Measurements from ENCODE around the gene LRRC41.

DNA sequence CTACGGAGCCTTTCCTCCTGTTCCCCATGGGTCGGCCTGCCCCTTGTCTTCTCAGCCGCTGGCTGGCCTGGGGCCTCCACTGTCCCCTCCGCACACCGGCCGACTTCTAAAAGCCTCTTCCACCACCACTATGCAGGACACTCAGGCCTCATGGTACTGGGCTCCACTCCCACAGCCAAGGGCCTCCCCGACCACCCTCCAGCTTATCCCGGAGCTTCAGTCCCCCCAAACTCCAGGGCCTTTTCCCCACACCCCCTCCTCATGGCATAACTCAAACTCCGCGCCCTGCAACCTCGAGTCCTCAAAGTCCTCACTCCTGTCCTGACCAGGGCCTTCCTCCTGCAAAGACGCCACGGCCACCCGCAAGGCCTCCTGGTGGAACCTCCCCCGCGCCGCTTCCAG, 2.0 kb downstream of the LRRC41 start:
- TF ChIP-seq, protein P1, sequence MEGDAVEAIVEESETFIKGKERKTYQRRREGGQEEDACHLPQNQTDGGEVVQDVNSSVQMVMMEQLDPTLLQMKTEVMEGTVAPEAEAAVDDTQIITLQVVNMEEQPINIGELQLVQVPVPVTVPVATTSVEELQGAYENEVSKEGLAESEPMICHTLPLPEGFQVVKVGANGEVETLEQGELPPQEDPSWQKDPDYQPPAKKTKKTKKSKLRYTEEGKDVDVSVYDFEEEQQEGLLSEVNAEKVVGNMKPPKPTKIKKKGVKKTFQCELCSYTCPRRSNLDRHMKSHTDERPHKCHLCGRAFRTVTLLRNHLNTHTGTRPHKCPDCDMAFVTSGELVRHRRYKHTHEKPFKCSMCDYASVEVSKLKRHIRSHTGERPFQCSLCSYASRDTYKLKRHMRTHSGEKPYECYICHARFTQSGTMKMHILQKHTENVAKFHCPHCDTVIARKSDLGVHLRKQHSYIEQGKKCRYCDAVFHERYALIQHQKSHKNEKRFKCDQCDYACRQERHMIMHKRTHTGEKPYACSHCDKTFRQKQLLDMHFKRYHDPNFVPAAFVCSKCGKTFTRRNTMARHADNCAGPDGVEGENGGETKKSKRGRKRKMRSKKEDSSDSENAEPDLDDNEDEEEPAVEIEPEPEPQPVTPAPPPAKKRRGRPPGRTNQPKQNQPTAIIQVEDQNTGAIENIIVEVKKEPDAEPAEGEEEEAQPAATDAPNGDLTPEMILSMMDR (conservative IDR thresholded peaks at IDR 0.05 in 1 of 2, IDR thresholded peaks at IDR 0.05 in 1 of 2; ENCODE audit: low read depth in 1 of 2, low read length in 2 of 2): no peak
- TF ChIP-seq EZH2 (IDR thresholded peaks at IDR 0.05; ENCODE audit: low read length, missing control alignments): no peak
